K562 (cell line): Measurements from ENCODE around the gene GBP7. TPM values are rescaled to one million over a fixed set of nuclear protein-coding genes. Genes with fewer than 3 reads are reported as not detected.

Source experiments
- GABPB1 ChIP-seq: sonication (generic); formaldehyde crosslinking; IDR thresholded peaks from 2 replicates; pipeline ENCODE4 v1.8.0; 2022; ENCODE audit warnings: mild to moderate bottlenecking, missing genetic modification reagents
- HMG20A ChIP-seq: fragments of 450-650 bp; formaldehyde crosslinking; conservative IDR thresholded peaks from 2 replicates; pipeline ENCODE4 v1.4.0; 2020; ENCODE audit warnings: mild to moderate bottlenecking, mixed read lengths
- ILK ChIP-seq: fragments of 450-650 bp; IDR thresholded peaks from 2 replicates; pipeline ENCODE4 v1.6.1; 2016; ENCODE audit warnings: missing genetic modification characterization, low read depth, mild to moderate bottlenecking, missing compliant biosample characterization, moderate library complexity, borderline replicate concordance
- MGA ChIP-seq: fragments of 450-650 bp; IDR thresholded peaks from 2 replicates; pipeline ENCODE4 v1.6.1; 2016; ENCODE audit warnings: mild to moderate bottlenecking, moderate library complexity
- NR2C1 ChIP-seq, 2 experiments: fragments of 450-650 bp; IDR thresholded peaks; 2 replicates each; pipeline ENCODE4 v1.6.1; 2017; ENCODE audit warnings: mild to moderate bottlenecking in 2 of 2, antibody characterized with exemption in 1 of 2, inconsistent platforms in 1 of 2, missing compliant biosample characterization in 1 of 2, missing genetic modification characterization in 1 of 2
- NR4A1 ChIP-seq, 2 experiments: fragments of 250-450 bp in 1 of 2; fragments of 450-650 bp in 1 of 2; sonication (Bioruptor Pico) in 1 of 2; IDR thresholded peaks; 2 replicates each; pipeline versions ENCODE4 v1.4.0 to v1.6.1; 2016 to 2020; ENCODE audit warnings: mild to moderate bottlenecking in 2 of 2, missing compliant biosample characterization in 1 of 2, missing genetic modification characterization in 1 of 2, moderate library complexity in 1 of 2
- TCFL5 ChIP-seq: fragments of 250-450 bp; sonication (Bioruptor Pico); conservative IDR thresholded peaks from 2 replicates; pipeline ENCODE4 v1.6.1; 2021; ENCODE audit warnings: mild to moderate bottlenecking, moderate library complexity, matching md5 sums
- THAP7 ChIP-seq: fragments of 250-450 bp; sonication (Bioruptor Pico); IDR thresholded peaks from 2 replicates; pipeline ENCODE4 v1.5.0; 2021
- ZBTB5 ChIP-seq: fragments of 450-650 bp; IDR thresholded peaks from 2 replicates; pipeline ENCODE4 v1.6.1; 2017; ENCODE audit warnings: antibody characterized with exemption
- ZEB2 ChIP-seq: fragments of 450-650 bp; IDR thresholded peaks from 2 replicates; pipeline ENCODE4 v1.6.1; 2016
- ZKSCAN1 ChIP-seq: fragments of 150-350 bp; IDR thresholded peaks from 2 replicates; pipeline ENCODE4 v1.6.1; 2016; ENCODE audit warnings: low read depth, low read length
- ZNF586 ChIP-seq: fragments of 450-650 bp; formaldehyde crosslinking; conservative IDR thresholded peaks from 2 replicates; pipeline ENCODE4 v1.4.0; 2020; ENCODE audit warnings: mild to moderate bottlenecking, moderate library complexity
- polyA plus RNA-seq, 8 experiments: library from polyadenylated mRNA; depleted of rRNA in 4 of 8; stranded (reverse) in 5 of 8; unstranded in 3 of 8; fragments of >200 nt; fragmentation: Nextera tagmentation in 2 of 8; fragmentation: Illumina TruSeq in 1 of 8; extraction: Ambion mirVana in 2 of 8; extraction: Trizol in 1 of 8; gene quantifications; 2 replicates each; pipeline versions ENCODE4 v1.2.1 to v1.2.3, GENCODE V29; 2011 to 2014; ENCODE audit warnings: inconsistent platforms in 1 of 8, missing spikeins in 1 of 8
- total RNA-seq, 7 experiments: library from RNA; depleted of rRNA in 6 of 7; stranded (reverse); fragments of >200 nt in 6 of 7; fragmentation: Illumina TruSeq in 2 of 7; extraction: Trizol in 2 of 7; gene quantifications; 2 replicates each; pipeline versions ENCODE4 v1.2.1 to v1.2.3, GENCODE V29; 2011 to 2021; ENCODE audit warnings: low replicate concordance in 1 of 7

GBP7 gene
- total and polyA plus RNA-seq, 9 of the 15 experiments (the other 6 are each of a cell fraction or from before 2014, with no cell fraction given), result 0.03 TPM; not detected in 8

GRCh38 chr1:89170170-89171066, 5.4 kb downstream of the GBP7 start (continued):
- TF ChIP-seq NR2C1 (IDR thresholded peaks at IDR 0.05) (no peak), NR2C1 (tag; IDR thresholded peaks at IDR 0.05) (peak; percentile 78), ILK (tag) (peak; percentile 16; the same call in 1 of the 2 replicates), GABPB1 (CRISPR knock-in tag) (no peak), THAP7 (CRISPR knock-in tag) (no peak), ZKSCAN1 (no peak), ZBTB5 (no peak), HMG20A (no peak), TCFL5 (CRISPR knock-in tag) (peak; percentile 91), ZEB2 (no peak), MGA (no peak), ZNF586 (CRISPR knock-in tag) (no peak), NR4A1 (CRISPR knock-in tag; IDR thresholded peaks at IDR 0.05) (no peak), NR4A1 (tag; IDR thresholded peaks at IDR 0.05) (peak; percentile 89)
